ENCODE data around the gene DISC1. TPM values are rescaled to one million over a fixed set of nuclear protein-coding genes. Genes with fewer than 3 reads are reported as not detected.

Gene DISC1
- total RNA-seq, 3 donors from 2014 or later = 4.8 to 11.3 (median 8.9) TPM

DNA sequence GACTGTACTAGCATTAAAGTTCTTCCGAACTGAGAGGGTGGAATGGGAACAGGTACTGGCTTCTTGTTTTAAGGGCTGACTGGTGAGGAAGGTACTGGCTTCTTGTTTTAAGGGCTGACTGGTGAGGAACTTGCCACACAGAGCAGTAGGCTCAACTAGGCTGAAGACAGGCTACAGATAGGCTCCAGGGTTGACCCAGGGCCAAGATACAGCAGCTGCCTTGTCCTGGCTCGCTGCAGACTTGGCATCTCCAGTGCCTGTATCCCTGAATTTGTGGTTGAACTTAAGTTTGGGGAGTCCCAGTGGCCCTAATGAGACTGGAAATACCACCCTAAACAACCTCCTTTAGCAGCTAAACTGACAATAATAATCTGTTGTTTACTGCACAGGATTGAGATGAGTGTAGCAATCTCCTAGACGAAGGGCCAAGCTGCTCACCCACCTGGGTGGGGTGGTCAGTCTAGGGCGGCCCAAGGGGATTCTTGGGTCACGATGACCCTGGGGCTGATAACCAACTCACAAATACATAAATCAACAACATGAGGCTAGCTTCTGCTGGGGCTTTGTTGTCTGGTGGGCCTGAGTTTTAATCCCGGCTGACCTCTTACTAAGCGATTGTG is 227.1 kb downstream of the DISC1 start:
- DNase-seq (no peak), ATAC-seq (no peak)
- Histone ChIP-seq H3K36me3 (ENCODE audit: low read depth) (no peaks in the 10 kb centered on the region), H3K4me1 (ENCODE audit: low read depth) (no peaks in the 10 kb centered on the region), H3K4me3 (no peak overlapping the region), H3K9me3 (no peaks in the 10 kb centered on the region)
- intact Hi-C loops (cut with DNase I, micrococcal nuclease) = no loop called here
- TF ChIP-seq, protein P1, sequence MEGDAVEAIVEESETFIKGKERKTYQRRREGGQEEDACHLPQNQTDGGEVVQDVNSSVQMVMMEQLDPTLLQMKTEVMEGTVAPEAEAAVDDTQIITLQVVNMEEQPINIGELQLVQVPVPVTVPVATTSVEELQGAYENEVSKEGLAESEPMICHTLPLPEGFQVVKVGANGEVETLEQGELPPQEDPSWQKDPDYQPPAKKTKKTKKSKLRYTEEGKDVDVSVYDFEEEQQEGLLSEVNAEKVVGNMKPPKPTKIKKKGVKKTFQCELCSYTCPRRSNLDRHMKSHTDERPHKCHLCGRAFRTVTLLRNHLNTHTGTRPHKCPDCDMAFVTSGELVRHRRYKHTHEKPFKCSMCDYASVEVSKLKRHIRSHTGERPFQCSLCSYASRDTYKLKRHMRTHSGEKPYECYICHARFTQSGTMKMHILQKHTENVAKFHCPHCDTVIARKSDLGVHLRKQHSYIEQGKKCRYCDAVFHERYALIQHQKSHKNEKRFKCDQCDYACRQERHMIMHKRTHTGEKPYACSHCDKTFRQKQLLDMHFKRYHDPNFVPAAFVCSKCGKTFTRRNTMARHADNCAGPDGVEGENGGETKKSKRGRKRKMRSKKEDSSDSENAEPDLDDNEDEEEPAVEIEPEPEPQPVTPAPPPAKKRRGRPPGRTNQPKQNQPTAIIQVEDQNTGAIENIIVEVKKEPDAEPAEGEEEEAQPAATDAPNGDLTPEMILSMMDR (IDR thresholded peaks at IDR 0.05) = no peak

- Histone ChIP-seq H3K9me3 (no peaks in the 10 kb centered on the region), H3K36me3 (ENCODE audit: low read depth) (no peaks in the 10 kb centered on the region), H3K4me3 (no peak overlapping the region), H3K4me1 (ENCODE audit: low read depth) (no peaks in the 10 kb centered on the region)
- DNase-seq (no peak), ATAC-seq (no peak)
- intact Hi-C loops (cut with DNase I, micrococcal nuclease) = no loop called here
- TF ChIP-seq, protein P1 (IDR thresholded peaks at IDR 0.05) = no peak
Observed at GRCh38 chr1:231855361-231855760, 228.8 kb downstream of the DISC1 start.

GRCh38 chr1:231855926-231856325 is 229.3 kb downstream of the DISC1 start:
- TF ChIP-seq, protein P1 (IDR thresholded peaks at IDR 0.05) = no peak
- H3K4me1 ChIP-seq (ENCODE audit: low read depth) = no peaks in the 10 kb centered on the region
- no peak overlapping the region for H3K4me3 ChIP-seq
- ATAC-seq = no peak
- H3K9me3 ChIP-seq = no peaks in the 10 kb centered on the region
- intact Hi-C loops (cut with DNase I, micrococcal nuclease) = no loop called here
- H3K36me3 ChIP-seq (ENCODE audit: low read depth) = no peaks in the 10 kb centered on the region
- DNase-seq = no peak

DNA sequence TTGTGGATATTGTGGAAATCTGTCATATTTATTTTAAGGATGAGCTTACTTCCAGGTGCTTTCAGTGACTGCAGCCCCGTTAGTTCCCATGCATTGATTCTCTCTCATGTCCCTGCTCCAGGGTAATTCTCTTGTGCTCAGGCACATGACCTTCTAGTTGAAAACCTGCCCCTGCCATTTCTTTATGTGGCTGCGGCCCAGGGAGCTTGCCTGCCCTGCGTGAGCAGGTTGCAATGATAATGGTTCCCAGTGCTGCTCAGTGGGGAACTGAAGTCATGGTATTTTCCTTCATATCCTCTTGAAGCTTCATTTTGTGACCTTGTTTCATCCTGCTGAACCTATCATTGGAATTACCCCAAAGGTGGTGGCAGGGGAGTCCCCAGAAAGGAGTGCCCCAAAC is 229.8 kb downstream of the DISC1 start:
- Histone ChIP-seq H3K4me1 (ENCODE audit: low read depth) (no peaks in the 10 kb centered on the region), H3K4me3 (no peak overlapping the region), H3K9me3 (no peaks in the 10 kb centered on the region), H3K36me3 (ENCODE audit: low read depth) (no peaks in the 10 kb centered on the region)
- intact Hi-C loops (cut with DNase I, micrococcal nuclease) = no loop called here
- ATAC-seq (no peak), DNase-seq (no peak)
- TF ChIP-seq, protein P1 (IDR thresholded peaks at IDR 0.05) = no peak

DNA sequence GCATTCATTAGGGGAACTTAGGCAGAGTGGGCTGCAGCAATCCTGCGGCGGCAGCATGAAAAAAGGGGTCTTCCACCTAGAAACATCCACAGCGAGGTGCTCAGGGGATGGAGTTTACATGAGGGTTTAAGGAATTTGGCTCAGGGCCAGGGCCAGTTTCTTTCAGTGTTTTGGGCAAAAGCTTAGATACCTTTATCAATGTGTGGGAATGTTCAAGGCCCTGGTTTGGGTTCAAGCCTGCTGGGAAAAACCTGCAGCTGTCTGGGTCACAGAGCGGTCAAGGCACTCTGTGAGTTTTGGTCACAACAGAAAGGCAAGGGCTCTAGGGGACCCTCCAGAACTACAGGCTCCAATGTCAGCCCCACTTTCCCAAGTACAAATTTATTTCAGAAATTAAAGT is 230.3 kb downstream of the DISC1 start:
- intact Hi-C loops (cut with DNase I, micrococcal nuclease) = no loop called here
- Histone ChIP-seq H3K36me3 (ENCODE audit: low read depth) (no peaks in the 10 kb centered on the region), H3K9me3 (no peaks in the 10 kb centered on the region), H3K4me1 (ENCODE audit: low read depth) (no peaks in the 10 kb centered on the region), H3K4me3 (no peak overlapping the region)
- TF ChIP-seq, protein P1 (IDR thresholded peaks at IDR 0.05) = no peak
- ATAC-seq (no peak), DNase-seq (no peak)
